HG03196 (cell line): ENCODE results near the gene CELSR2.

Experiments used
- ATAC-seq: cut with Tn5 transposase; IDR thresholded peaks from one replicate; pipeline ENCODE4 v1.9.1; 2021; ENCODE audit not compliant: unreplicated experiment

CELSR2 gene

DNA sequence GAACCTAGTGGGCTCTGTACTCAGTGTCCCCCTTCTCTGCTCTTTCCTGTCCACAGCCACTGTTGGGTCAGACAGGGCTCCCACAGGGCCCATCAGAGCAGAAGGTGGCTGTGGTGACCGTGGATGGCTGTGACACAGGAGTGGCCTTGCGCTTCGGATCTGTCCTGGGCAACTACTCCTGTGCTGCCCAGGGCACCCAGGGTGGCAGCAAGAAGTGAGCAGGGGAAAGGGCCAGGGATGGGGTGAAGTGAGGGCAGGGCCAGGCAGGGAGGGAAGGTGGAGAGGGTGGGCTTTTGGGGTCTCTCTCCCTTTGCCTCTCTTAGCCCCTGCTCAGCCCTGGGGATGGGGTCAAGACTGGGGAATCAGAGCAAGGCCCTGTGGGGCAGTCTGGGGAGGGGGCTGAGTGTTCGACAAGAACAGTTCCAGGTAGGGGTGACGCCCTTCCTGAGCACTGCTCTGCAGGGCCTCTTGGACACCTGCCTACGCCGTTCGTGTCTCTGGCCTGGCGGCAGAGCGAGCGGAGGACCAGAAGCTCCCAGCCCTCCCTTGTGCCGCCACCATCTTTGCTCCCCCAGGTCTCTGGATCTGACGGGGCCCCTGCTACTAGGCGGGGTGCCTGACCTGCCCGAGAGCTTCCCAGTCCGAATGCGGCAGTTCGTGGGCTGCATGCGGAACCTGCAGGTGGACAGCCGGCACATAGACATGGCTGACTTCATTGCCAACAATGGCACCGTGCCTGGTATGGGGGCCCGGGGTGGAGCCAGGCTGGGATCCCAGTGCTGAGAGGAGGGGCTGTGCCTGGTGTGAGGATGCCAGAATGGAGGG lies 13.1 kb downstream of the CELSR2 start:
- ATAC-seq: no peak

DNA sequence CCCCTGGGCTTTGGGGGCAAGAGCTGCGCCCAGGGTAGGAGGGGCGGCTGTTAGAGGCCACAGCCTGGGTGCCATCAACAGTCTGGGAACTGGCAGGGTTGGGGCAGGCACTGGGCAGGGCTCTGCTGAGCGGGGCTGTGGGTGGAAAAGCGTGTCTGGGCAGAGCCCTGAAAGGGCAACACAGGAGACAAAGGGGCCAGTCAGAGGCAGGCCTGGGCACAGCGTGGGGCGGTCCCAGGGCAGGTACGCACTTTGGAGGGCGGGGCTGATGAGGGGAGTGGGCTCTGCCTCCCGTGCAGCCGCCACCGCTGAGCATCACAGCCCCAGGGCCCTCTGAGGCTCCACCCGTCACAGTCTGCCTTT lies 13.9 kb downstream of the CELSR2 start:
- no peak for ATAC-seq

DNA sequence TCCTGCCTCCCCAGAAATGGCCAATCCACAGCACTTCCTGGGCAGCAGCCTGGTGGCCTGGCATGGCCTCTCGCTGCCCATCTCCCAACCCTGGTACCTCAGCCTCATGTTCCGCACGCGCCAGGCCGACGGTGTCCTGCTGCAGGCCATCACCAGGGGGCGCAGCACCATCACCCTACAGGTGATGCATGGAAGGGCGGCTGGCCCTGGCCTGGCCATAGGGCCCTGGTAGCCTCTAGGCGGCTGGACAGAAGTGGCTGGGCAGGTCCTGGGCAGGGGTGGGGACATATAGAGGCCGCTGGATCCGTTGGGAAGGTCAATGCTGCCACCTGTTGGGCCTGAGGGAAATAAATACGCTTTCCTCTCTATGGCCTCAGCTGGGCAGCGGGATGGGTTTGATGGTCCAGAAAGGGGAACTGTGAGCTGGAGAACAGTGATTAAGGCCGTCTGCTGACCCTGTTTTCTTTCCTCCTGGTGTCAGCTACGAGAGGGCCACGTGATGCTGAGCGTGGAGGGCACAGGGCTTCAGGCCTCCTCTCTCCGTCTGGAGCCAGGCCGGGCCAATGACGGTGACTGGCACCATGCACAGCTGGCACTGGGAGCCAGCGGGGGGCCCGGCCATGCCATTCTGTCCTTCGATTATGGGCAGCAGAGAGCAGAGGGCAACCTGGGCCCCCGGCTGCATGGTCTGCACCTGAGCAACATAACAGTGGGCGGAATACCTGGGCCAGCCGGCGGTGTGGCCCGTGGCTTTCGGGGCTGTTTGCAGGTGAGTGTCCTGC lies 14.4 kb downstream of the CELSR2 start:
- peak; percentile 72 for ATAC-seq

DNA sequence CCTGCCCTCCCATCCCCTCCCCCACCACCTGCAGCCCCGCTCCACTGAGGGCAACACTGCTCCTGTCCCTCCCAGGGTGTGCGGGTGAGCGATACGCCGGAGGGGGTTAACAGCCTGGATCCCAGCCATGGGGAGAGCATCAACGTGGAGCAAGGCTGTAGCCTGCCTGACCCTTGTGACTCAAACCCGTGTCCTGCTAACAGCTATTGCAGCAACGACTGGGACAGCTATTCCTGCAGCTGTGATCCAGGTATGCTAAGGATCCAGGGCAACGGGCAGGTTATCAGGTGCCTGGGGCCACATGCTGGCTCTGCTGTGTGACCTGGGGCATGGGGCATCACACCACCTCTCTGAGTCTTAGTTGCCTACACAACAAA lies 15.0 kb downstream of the CELSR2 start:
- no peak for ATAC-seq

DNA sequence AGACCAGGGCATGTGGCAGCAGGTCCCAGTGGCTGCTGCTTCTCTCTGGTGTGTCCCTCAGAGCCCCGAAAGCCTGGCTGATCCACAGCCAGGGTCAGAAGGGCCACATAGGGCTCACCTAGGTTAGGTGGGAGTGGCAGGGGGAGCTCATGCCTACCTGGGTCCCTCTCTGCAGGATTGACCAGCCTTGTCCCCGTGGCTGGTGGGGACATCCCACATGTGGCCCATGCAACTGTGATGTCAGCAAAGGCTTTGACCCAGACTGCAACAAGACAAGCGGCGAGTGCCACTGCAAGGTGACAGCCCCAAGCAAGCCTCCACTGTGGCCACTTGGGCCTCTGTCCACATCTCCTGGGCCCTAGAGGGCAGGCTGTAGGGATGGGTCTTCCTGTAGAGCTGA lies 15.7 kb downstream of the CELSR2 start:
- ATAC-seq: no peak

DNA sequence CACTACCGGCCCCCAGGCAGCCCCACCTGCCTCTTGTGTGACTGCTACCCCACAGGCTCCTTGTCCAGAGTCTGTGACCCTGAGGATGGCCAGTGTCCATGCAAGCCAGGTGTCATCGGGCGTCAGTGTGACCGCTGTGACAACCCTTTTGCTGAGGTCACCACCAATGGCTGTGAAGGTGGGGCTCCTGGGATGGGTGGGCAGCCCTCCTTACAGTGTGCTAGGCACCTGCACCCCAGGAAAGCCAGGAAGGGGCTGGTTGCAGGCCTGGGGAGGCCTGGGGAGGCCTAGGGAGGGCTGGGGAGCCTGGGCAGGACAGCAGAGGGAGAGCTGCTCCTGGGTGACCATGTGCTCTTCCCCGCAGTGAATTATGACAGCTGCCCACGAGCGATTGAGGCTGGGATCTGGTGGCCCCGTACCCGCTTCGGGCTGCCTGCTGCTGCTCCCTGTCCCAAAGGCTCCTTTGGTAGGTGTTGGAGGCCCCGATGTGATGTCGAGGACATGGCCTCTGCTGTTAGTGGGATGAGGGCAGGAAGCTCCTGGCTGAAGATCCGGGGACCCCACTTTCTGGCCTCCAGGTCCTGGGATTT lies 16.5 kb downstream of the CELSR2 start:
- ATAC-seq: no peak

DNA sequence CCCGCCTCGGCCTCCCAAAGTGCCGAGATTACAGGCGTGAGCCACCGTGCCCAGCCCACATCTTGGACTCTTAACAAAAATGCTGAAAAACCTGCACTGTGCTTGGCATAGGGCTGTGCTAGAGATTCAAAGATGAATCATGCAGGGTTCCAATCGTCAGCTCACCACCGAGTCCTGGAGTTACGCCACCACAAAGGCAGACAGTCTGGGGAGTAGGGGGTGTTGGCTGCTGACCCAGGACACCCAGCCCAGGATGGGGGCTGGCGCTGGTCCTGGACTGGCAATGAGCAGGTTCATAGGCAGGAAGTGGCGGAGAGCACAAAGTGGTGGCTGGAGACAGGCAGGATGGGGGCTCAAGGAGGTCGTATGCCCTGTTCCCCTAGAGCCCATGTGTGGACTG lies 17.6 kb downstream of the CELSR2 start:
- ATAC-seq: no peak

DNA sequence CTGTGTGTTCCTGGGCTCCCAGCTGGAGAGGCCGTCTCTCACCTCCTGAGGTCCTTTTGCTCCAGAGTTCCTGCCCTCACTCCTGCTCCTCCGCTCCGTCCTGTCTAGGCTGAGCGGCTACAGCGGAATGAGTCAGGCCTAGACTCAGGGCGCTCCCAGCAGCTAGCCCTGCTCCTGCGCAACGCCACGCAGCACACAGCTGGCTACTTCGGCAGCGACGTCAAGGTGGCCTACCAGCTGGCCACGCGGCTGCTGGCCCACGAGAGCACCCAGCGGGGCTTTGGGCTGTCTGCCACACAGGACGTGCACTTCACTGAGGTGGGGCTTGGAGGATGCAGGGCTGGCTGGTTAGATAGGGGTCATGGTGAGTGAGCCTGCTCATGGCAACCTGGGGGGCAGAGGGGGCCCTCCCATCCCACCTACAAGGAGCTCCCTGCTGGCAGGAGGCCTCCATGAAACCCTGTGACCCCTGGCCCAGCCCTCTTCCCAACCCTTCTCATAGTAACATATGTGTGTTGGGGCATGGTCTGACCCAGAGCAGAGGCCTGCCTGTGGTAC lies 18.5 kb downstream of the CELSR2 start:
- no peak for ATAC-seq

DNA sequence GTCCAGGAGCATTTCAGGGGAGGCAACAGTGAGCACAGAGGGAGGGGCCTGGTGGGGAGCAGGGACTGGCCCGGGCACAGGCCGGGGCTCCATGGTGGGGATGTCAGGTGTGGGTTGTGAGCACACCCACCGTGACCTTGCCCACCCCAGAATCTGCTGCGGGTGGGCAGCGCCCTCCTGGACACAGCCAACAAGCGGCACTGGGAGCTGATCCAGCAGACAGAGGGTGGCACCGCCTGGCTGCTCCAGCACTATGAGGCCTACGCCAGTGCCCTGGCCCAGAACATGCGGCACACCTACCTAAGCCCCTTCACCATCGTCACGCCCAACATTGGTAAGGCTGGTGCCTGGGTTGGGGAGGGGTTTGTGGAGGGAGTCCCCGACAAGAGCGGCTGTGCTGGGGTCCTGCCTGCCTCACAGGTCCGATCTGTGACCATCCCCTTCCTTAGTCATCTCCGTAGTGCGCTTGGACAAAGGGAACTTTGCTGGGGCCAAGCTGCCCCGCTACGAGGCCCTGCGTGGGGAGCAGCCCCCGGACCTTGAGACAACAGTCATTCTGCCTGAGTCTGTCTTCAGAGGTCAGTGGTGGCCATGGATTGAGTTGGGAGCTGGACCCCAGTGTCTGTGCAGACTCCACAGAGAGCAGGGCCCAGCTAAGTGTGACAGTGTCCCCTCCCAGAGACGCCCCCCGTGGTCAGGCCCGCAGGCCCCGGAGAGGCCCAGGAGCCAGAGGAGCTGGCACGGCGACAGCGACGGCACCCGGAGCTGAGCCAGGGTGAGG lies 19.3 kb downstream of the CELSR2 start:
- ATAC-seq: no peak

DNA sequence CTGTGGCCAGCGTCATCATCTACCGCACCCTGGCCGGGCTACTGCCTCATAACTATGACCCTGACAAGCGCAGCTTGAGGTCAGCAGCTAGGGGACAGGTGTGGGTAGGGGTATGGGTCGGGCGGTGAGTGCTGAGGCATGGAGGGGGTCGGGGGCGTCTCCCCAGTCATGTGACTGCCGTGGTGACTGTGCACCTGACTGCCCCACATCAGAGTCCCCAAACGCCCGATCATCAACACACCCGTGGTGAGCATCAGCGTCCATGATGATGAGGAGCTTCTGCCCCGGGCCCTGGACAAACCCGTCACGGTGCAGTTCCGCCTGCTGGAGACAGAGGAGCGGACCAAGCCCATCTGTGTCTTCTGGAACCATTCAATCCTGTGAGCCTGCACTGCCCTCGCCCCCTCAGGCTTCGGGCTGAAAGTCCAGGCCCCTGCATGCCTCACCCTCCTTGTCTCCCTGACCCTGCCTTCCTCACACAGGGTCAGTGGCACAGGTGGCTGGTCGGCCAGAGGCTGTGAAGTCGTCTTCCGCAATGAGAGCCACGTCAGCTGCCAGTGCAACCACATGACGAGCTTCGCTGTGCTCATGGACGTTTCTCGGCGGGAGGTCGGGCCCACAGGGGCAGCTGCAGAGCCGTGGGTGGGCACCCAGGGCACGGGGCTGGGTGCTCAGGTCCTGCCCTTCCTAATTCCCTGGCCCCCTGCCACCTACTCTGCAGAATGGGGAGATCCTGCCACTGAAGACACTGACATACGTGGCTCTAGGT lies 20.1 kb downstream of the CELSR2 start:
- no peak for ATAC-seq

DNA sequence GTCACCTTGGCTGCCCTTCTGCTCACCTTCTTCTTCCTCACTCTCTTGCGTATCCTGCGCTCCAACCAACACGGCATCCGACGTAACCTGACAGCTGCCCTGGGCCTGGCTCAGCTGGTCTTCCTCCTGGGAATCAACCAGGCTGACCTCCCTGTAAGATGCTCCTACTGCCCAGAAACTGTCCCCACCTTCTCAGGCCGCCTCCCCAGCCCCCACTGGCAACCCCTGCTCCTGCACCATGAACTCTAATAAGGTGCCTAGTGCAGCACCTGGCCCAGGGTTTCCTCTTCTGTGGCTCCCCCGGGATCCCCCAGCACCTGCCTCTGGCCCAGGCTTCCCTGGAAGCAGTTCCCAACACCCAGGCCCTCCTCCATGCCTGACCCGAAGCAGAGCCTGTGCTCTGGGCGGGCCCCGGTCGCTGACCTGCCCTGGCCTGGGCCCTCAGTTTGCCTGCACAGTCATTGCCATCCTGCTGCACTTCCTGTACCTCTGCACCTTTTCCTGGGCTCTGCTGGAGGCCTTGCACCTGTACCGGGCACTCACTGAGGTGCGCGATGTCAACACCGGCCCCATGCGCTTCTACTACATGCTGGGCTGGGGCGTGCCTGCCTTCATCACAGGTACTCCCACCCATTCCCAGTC lies 20.8 kb downstream of the CELSR2 start:
- no peak for ATAC-seq

DNA sequence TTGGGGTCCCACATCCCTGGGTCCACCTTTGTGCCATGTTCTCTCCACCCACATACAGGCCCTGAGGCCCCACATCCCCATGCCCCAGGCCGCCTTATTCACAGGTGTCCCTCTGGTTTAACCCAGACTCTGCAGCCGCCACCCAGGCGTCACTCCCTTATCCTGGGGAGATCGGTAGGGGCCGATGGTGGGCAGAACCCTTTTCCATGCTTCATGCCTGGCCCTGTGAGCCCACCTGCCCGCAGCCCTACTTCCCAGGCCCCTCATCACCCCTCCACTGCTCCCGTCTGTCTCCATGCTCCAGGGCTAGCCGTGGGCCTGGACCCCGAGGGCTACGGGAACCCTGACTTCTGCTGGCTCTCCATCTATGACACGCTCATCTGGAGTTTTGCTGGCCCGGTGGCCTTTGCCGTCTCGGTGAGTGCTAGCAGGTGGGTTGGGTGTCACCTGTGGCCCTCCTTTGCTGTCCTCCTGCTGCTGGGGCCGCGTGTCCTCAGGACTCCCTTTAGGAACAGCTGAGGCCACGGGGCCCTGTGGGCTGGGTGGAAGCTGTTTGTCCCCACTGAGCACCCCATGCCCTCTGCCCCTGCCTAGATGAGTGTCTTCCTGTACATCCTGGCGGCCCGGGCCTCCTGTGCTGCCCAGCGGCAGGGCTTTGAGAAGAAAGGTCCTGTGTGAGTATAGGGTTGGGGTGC lies 21.4 kb downstream of the CELSR2 start:
- no peak for ATAC-seq

DNA sequence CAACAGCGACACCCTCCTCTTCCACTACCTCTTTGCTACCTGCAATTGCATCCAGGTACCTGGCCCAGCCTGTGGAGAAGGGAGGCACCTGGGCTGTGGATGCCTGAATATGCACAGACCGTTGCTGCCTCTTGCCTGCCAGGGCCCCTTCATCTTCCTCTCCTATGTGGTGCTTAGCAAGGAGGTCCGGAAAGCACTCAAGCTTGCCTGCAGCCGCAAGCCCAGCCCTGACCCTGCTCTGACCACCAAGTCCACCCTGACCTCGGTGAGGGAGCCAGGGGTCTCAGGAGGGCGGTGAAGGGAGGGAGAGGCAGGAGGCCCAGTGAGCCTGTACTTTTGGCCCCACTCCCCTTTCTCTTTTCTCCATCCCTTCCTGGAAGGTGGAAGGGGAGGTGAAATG lies 22.1 kb downstream of the CELSR2 start:
- ATAC-seq: no peak

DNA sequence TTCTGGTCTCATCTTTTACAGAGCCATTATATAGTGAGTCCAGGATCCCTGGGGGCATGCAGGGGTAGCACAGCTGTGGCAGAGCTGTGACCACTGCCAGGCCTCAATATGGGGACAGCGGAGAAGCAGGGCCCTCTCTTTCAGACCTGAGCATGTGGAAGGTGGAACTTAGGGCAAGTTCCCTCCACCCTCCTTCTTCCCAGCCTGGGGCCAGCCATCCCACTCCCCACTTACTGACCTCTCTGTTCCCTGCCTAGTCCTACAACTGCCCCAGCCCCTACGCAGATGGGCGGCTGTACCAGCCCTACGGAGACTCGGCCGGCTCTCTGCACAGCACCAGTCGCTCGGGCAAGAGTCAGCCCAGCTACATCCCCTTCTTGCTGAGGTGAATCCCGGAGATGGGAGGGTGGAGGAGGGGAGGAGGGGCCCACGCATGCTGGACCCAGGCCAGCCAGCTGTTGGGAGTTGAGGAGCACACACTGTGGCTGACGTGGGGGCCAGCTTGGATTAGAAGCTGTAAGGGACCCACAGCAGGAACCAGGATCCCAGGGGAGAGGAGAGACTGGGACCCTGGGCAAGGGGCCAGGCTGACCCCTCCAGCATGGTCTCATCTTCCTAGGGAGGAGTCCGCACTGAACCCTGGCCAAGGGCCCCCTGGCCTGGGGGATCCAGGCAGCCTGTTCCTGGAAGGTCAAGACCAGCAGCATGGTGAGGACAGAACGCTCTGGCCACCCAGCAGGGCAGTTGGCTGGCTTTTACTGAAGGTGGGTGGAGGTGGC lies 22.9 kb downstream of the CELSR2 start:
- ATAC-seq: no peak

DNA sequence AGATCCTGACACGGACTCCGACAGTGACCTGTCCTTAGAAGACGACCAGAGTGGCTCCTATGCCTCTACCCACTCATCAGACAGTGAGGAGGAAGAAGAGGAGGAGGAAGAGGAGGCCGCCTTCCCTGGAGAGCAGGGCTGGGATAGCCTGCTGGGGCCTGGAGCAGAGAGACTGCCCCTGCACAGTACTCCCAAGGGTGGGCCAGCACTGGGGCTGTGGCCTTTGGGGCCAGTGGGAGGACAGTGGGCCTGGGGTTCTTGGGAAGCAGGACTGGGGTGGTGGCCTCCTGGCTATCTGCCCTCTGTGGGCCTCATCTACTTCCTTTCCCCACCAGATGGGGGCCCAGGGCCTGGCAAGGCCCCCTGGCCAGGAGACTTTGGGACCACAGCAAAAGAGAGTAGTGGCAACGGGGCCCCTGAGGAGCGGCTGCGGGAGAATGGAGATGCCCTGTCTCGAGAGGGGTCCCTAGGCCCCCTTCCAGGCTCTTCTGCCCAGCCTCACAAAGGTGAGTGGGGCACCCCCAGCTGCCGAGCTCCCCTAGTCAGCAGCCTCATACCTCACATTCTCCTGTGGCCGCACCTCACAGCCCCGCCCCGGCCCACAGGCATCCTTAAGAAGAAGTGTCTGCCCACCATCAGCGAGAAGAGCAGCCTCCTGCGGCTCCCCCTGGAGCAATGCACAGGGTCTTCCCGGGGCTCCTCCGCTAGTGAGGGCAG lies 23.6 kb downstream of the CELSR2 start:
- no peak for ATAC-seq

DNA sequence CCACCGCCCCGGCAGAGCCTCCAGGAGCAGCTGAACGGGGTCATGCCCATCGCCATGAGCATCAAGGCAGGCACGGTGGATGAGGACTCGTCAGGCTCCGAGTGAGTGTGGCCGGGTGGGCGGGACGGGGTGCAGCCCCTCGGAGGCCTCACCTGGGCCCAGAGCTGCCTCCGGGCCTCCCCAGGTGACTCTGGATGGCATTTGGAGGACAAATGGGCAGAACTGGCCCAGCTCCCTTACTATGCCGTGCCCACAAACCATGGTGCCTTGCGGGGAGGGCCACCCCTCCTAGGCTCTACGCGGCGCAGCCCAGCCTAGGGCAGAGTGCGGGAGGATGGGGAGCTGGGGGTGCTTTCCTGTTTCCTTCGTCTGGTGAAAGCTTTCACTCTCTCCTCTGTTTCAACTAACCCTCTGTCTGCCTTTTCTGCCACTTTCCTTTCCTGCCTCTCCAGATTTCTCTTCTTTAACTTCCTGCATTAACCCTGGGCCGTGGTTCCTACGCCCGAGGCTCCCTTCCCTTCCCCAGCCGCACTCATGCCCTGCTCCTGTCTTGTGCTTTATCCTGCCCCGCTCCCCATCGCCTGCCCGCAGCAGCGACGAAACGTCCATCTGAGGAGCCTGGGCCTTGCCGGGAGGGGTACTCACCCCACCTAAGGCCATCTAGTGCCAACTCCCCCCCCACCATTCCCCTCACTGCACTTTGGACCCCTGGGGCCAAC lies 24.4 kb downstream of the CELSR2 start:
- no peak for ATAC-seq
